GM18907 (cell line): ENCODE measurements around the gene STAB1.

Experiments
- ATAC-seq: cut with Tn5 transposase; IDR thresholded peaks from one replicate; pipeline ENCODE4 v1.9.1; 2021; ENCODE audit warnings: mild to moderate bottlenecking, moderate library complexity; ENCODE audit not compliant: unreplicated experiment

STAB1 gene

GRCh38 chr3:52558436-52558835 lies 63.3 kb downstream of the STAB1 start:
- ATAC-seq, result no peak

- ATAC-seq, result no peak
Observed at GRCh38 chr3:52561028-52561747, 66.0 kb downstream of the STAB1 start.

DNA sequence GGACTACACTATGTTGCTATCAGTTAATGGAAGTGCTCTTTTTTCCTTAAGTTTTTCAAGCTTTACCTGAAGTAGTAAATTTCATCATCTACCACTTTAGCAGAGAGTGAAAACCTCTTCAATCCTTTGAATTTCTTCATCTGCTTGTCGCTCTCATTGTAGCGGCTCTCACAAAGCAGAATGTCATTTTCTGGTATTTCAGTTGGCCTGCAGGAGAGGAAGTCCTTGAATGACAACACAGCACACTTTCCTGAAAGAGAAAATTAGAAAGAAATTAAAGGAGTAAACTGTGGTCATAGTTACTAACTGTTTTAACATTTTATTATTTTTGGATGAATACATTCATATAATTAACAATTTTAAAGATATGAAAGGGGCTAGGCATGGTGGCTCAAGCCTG lies 68.8 kb downstream of the STAB1 start:
- no peak for ATAC-seq

DNA sequence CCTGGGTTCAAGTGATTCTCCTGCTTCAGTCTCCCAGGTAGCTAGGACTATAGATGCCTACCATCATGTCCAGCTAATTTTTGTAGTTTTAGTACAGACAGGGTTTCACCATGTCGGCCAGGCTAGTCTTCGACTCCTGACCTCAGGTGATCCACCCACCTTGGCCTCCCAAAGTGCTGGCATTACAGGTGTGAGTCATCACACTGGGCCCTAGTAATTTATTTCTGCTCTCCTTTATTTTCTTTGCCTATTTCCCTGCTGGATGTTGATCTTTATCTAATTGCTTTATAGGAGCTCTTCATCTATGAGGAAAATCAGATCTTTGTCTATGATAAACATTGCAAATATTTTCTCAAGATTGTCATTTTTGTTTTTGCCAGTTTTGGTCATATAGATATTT lies 72.9 kb downstream of the STAB1 start:
- ATAC-seq, result no peak

DNA sequence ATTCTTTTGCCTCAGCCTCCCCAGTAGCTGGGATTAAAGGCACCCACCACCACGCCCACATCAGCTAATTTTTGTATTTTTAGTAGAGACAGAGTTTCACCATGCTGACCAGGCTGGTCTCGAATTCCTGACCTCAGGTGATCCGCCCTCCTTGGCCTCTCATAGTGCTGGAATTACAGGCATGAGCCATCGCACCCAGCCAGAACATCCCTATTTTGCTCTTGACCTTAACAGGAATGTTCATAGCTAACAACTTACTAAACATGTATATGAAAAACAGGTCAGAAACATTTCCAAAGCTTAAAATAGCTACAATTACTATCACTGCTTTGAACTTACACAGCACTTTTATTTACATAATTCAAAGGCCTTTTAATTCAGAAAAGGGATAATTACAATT lies 74.9 kb downstream of the STAB1 start:
- ATAC-seq, result no peak

- ATAC-seq, result no peak
Observed at GRCh38 chr3:52572221-52572620, 77.1 kb downstream of the STAB1 start.
